ENCODE measurements around the gene EPB41L2. TPM values are rescaled to one million over a fixed set of nuclear protein-coding genes. Genes with fewer than 3 reads are reported as not detected.

The EPB41L2 gene
- total RNA-seq, 1 donor from 2014 or later, result 136 TPM

GRCh38 chr6:131061041-131061750 lies 1.8 kb downstream of the EPB41L2 start:
- peak overlapping the region; percentile 93 for H3K4me2 ChIP-seq (ENCODE audit: low read length)
- no peaks in the 10 kb centered on the region for H3K36me3 ChIP-seq (ENCODE audit: insufficient read depth, low read length)
- peaks cover 13% of the 10 kb centered on the region for H4K20me1 ChIP-seq (ENCODE audit: insufficient read depth, low read length)
- peak overlapping the region; percentile 84 for H3K4me3 Mint-ChIP-seq (ENCODE audit: unreplicated experiment)
- no peak overlapping the region for H2AFZ ChIP-seq (ENCODE audit: low read depth, low read length)
- TF ChIP-seq, protein P1, sequence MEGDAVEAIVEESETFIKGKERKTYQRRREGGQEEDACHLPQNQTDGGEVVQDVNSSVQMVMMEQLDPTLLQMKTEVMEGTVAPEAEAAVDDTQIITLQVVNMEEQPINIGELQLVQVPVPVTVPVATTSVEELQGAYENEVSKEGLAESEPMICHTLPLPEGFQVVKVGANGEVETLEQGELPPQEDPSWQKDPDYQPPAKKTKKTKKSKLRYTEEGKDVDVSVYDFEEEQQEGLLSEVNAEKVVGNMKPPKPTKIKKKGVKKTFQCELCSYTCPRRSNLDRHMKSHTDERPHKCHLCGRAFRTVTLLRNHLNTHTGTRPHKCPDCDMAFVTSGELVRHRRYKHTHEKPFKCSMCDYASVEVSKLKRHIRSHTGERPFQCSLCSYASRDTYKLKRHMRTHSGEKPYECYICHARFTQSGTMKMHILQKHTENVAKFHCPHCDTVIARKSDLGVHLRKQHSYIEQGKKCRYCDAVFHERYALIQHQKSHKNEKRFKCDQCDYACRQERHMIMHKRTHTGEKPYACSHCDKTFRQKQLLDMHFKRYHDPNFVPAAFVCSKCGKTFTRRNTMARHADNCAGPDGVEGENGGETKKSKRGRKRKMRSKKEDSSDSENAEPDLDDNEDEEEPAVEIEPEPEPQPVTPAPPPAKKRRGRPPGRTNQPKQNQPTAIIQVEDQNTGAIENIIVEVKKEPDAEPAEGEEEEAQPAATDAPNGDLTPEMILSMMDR (IDR thresholded peaks at IDR 0.05; ENCODE audit: insufficient read depth, low read depth, low read length), result no peak
- TF ChIP-seq EZH2 (IDR thresholded peaks at IDR 0.05; ENCODE audit: insufficient read depth, low read length), result no peak
- peaks cover 47% of the 10 kb centered on the region for H3K79me2 ChIP-seq (ENCODE audit: insufficient read depth, low read length)
- H3K4me1 ChIP-seq (ENCODE audit: insufficient read depth, low read length), result peaks cover 32% of the 10 kb centered on the region
- H3K36me3 Mint-ChIP-seq (ENCODE audit: low read depth, unreplicated experiment), result no peaks in the 10 kb centered on the region
- peaks cover 24% of the 10 kb centered on the region for H3K4me1 Mint-ChIP-seq (ENCODE audit: low read depth, unreplicated experiment)
- peak overlapping the region; percentile 72 for H3K4me3 ChIP-seq (ENCODE audit: insufficient read depth, low read depth, low read length)
- H3K27me3 ChIP-seq (ENCODE audit: insufficient read depth, low read length), result no peaks in the 10 kb centered on the region
- H3K27ac ChIP-seq (ENCODE audit: low read depth, low read length), result no peak overlapping the region
- H3K9me3 ChIP-seq (ENCODE audit: insufficient read depth, low read depth, low read length), result no peaks in the 10 kb centered on the region
- FAIRE-seq (no peak), DNase-seq (ENCODE audit: low read depth) (peak; percentile 69)
- H3K9me3 Mint-ChIP-seq (ENCODE audit: unreplicated experiment), result peaks cover 6% of the 10 kb centered on the region
- H3K9ac ChIP-seq (ENCODE audit: low read length), result peak overlapping the region; percentile 85
- peak overlapping the region; percentile 89 for H3K27ac Mint-ChIP-seq (ENCODE audit: unreplicated experiment)
- H3K27me3 Mint-ChIP-seq (ENCODE audit: low read depth, unreplicated experiment), result no peaks in the 10 kb centered on the region

DNA sequence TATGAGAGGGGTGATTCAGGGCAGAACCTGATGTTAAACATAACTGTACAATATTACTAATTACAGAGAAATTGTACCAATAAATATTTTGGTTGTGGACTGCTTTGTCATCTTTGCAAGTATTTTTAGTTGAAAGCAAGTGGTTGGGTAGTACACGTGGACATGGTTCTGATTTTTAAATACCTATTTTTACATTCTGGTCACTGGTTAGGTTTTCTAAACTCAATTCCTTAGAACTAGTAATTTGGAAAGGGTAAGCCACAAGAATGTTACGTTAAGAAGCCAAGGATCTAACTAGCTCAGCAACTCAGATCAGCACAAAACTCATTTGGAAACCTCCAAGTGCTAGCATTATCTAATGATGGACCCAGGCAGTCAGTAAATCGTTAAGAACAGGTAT lies 2.7 kb downstream of the EPB41L2 start:
- no peak for TF ChIP-seq EZH2 (IDR thresholded peaks at IDR 0.05; ENCODE audit: insufficient read depth, low read length)
- TF ChIP-seq, protein P1 (IDR thresholded peaks at IDR 0.05; ENCODE audit: insufficient read depth, low read depth, low read length), result no peak
- no peak overlapping the region for H3K4me3 ChIP-seq (ENCODE audit: insufficient read depth, low read depth, low read length)
- peak overlapping the region; percentile 14 for H3K9ac ChIP-seq (ENCODE audit: low read length)
- peak overlapping the region; percentile 93 for H3K4me2 ChIP-seq (ENCODE audit: low read length)
- no peak overlapping the region for H3K27ac ChIP-seq (ENCODE audit: low read depth, low read length)
- DNase-seq (ENCODE audit: low read depth) (peak; percentile 67), FAIRE-seq (no peak)
- H3K36me3 Mint-ChIP-seq (ENCODE audit: low read depth, unreplicated experiment), result peaks cover 5% of the 10 kb centered on the region
- H3K36me3 ChIP-seq (ENCODE audit: insufficient read depth, low read length), result no peaks in the 10 kb centered on the region
- peaks cover 24% of the 10 kb centered on the region for H3K4me1 Mint-ChIP-seq (ENCODE audit: low read depth, unreplicated experiment)
- peak overlapping the region; percentile 84 for H3K4me3 Mint-ChIP-seq (ENCODE audit: unreplicated experiment)
- peaks cover 8% of the 10 kb centered on the region for H3K9me3 Mint-ChIP-seq (ENCODE audit: unreplicated experiment)
- H2AFZ ChIP-seq (ENCODE audit: low read depth, low read length), result no peak overlapping the region
- H4K20me1 ChIP-seq (ENCODE audit: insufficient read depth, low read length), result peaks cover 13% of the 10 kb centered on the region
- no peaks in the 10 kb centered on the region for H3K27me3 Mint-ChIP-seq (ENCODE audit: low read depth, unreplicated experiment)
- H3K27me3 ChIP-seq (ENCODE audit: insufficient read depth, low read length), result no peaks in the 10 kb centered on the region
- H3K79me2 ChIP-seq (ENCODE audit: insufficient read depth, low read length), result peaks cover 56% of the 10 kb centered on the region
- peaks cover 3% of the 10 kb centered on the region for H3K9me3 ChIP-seq (ENCODE audit: insufficient read depth, low read depth, low read length)
- H3K27ac Mint-ChIP-seq (ENCODE audit: unreplicated experiment), result peak overlapping the region; percentile 89
- H3K4me1 ChIP-seq (ENCODE audit: insufficient read depth, low read length), result peaks cover 32% of the 10 kb centered on the region

- Mint-ChIP-seq H3K27me3 (ENCODE audit: low read depth, unreplicated experiment) (no peaks in the 10 kb centered on the region), H3K4me3 (ENCODE audit: unreplicated experiment) (peak overlapping the region; percentile 28), H3K27ac (ENCODE audit: unreplicated experiment) (peak overlapping the region; percentile 89), H3K9me3 (ENCODE audit: unreplicated experiment) (peaks cover 15% of the 10 kb centered on the region), H3K36me3 (ENCODE audit: low read depth, unreplicated experiment) (peaks cover 13% of the 10 kb centered on the region), H3K4me1 (ENCODE audit: low read depth, unreplicated experiment) (peaks cover 24% of the 10 kb centered on the region)
- FAIRE-seq, result peak; percentile 79
- peaks cover 9% of the 10 kb centered on the region for H3K9me3 ChIP-seq (ENCODE audit: insufficient read depth, low read depth, low read length)
- peak; percentile 50 for DNase-seq (ENCODE audit: low read depth)
- no peak overlapping the region for H2AFZ ChIP-seq (ENCODE audit: low read depth, low read length)
- no peak overlapping the region for H3K4me3 ChIP-seq (ENCODE audit: insufficient read depth, low read depth, low read length)
- peaks cover 32% of the 10 kb centered on the region for H3K4me1 ChIP-seq (ENCODE audit: insufficient read depth, low read length)
- TF ChIP-seq, protein P1 (IDR thresholded peaks at IDR 0.05; ENCODE audit: insufficient read depth, low read depth, low read length), result no peak
- no peak for TF ChIP-seq EZH2 (IDR thresholded peaks at IDR 0.05; ENCODE audit: insufficient read depth, low read length)
- H3K36me3 ChIP-seq (ENCODE audit: insufficient read depth, low read length), result no peaks in the 10 kb centered on the region
- peak overlapping the region; percentile 14 for H3K9ac ChIP-seq (ENCODE audit: low read length)
- peaks cover 65% of the 10 kb centered on the region for H3K79me2 ChIP-seq (ENCODE audit: insufficient read depth, low read length)
- peak overlapping the region; percentile 31 for H3K27ac ChIP-seq (ENCODE audit: low read depth, low read length)
- peak overlapping the region; percentile 93 for H3K4me2 ChIP-seq (ENCODE audit: low read length)
- H4K20me1 ChIP-seq (ENCODE audit: insufficient read depth, low read length), result peaks cover 13% of the 10 kb centered on the region
- H3K27me3 ChIP-seq (ENCODE audit: insufficient read depth, low read length), result no peaks in the 10 kb centered on the region
Measured at GRCh38 chr6:131059486-131059885, 3.6 kb downstream of the EPB41L2 start.
